GM08714 (cell line): ENCODE measurements around the gene ADGRL1.
"Not testable (repeated sequence)": the region's sequence is repeated elsewhere in the genome, so short reads cannot be mapped to it uniquely, and the experiment has no call there.

Experiments used
- H3K4me3 ChIP-seq: fragments of 200-500 bp; sonication (Bioruptor generic); 2 replicates; pipeline ENCODE4 v1.5.1; 2014; ENCODE audit warnings: mild to moderate bottlenecking, low read length, inconsistent platforms
- ZNF274 ChIP-seq: IDR thresholded peaks from 2 replicates; pipeline ENCODE4 v1.6.1; 2012; ENCODE audit warnings: mild to moderate bottlenecking, low read depth, low read length

Gene ADGRL1

DNA sequence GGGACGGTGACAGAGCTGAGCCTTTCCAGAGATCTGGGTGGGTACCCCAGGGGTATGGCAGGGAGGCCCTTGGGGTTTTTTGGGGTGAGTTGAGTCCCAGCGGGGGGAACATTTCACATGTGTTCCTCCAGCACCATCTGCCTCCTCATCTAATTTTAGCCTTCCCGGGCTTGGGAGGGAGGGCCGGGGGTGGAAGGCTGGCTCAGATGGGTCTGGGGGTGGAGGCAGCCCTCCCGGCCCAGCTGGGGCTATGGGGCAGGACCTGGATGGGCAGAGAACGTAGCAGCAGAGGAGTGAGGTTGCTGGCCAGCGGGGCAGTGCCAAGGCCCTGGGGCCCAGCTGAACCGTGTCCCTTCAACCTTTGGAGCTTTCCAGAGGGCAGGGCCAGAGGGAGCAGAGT, 23.5 kb downstream of the ADGRL1 start:
- no peak for TF ChIP-seq ZNF274
- no peak overlapping the region for H3K4me3 ChIP-seq

GRCh38 chr19:14181906-14182305, 24.1 kb downstream of the ADGRL1 start:
- H3K4me3 ChIP-seq: no peak overlapping the region
- no peak for TF ChIP-seq ZNF274

DNA sequence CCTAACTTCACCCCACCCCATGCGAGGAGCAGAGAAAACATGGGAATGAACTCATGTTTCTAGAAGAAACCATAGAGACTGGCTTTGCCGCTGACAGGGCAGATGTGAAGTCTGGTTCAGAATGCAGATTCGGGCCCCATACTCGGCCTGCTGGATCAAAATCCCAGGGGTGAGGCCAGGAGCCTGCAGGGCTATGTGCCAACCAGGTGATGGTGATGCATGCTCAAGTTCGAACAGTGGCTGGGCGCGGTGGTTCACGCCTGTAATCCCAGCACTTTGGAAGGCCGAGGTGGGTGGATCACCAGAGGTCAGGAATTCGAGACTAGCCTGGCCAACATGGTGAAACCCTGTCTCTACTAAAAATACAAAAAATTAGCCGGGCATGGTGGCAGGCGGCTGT, 24.8 kb downstream of the ADGRL1 start:
- H3K4me3 ChIP-seq: not testable (repeated sequence)

- TF ChIP-seq ZNF274: no peak
- no peak overlapping the region for H3K4me3 ChIP-seq
Observed at GRCh38 chr19:14177496-14178074, 28.4 kb downstream of the ADGRL1 start.

DNA sequence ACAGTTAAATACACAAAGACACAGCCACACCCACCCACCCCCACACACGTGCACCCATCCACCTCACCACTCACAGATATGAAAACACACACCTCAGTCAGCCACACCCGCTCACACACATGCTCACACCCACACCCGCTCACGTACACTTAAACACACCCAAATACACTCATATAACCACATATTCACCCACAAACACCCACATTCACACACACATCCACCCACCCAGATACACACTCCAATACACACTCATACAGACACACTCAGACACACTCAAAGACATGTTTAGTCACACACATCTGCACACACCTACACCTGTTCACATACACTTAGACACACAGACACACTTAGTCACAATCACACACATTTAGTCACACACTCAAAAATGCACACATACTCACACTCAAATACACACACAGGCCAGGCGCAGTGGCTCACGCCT, 30.6 kb downstream of the ADGRL1 start:
- TF ChIP-seq ZNF274: no peak
- no peak overlapping the region for H3K4me3 ChIP-seq

GRCh38 chr19:14174883-14175282, 31.1 kb downstream of the ADGRL1 start:
- no peak for TF ChIP-seq ZNF274
- no peak overlapping the region for H3K4me3 ChIP-seq

GRCh38 chr19:14168993-14169392, 37.0 kb downstream of the ADGRL1 start:
- no peak overlapping the region for H3K4me3 ChIP-seq
- TF ChIP-seq ZNF274: no peak

GRCh38 chr19:14168259-14168972, 37.6 kb downstream of the ADGRL1 start:
- no peak overlapping the region for H3K4me3 ChIP-seq
- no peak for TF ChIP-seq ZNF274

DNA sequence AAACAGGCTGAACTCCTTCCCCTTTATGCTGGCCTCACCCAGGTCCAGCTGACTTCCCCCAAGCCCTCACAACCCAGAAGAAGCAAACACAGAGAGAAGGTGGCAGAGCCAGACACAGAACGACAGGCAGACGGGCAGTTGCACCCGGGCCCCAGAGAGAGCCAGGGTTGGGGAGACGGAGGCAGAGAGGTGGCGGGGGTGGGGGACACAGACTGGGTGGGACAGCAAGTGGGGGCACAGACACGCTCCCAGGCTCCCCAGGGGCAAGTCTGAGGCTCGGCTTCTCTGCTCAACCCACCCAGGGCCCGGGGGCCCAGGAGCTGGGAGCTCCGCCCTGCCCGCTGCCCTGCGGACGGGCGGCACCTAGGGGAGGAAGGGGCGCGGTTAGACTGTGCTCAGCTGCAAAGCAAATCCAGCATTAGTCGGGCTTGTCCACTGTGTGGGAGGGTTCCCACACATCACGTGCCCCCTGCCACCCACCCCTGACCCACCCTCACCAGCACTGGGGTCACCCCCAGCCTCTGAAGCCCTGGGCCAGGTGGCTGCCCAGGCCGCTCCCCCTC, 38.3 kb downstream of the ADGRL1 start:
- TF ChIP-seq ZNF274: no peak
- no peak overlapping the region for H3K4me3 ChIP-seq

DNA sequence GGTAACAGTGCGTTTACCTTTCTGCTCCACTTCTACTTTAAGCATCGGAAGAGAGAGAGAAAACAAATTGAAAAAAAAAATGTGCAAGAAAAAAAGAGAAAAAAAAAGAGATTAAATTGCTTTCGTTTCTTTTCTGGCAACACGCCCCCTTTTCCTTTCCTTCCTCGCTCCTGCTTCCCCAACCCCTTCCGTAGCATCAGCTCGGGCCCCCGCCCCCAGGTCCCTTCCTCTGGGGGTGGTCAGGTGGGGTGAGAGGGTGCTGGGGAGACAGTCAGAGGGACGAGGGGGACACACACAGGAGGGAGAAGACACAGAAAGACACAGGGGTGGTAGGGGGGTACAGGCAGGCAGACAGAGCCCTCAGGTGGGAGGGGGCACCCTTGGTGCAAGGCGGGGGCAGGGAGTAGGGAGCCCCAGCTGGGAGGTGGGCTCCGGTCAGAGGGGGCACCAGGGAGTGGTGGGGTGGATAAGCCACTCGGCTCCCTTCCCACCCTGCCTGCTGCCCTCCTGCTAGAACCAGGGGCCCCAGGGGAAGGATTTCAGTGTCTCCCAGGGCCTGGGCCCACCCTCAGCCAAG, 38.9 kb downstream of the ADGRL1 start:
- no peak for TF ChIP-seq ZNF274
- no peak overlapping the region for H3K4me3 ChIP-seq

GRCh38 chr19:14165990-14166830, 39.8 kb downstream of the ADGRL1 start:
- H3K4me3 ChIP-seq: no peak overlapping the region
- TF ChIP-seq ZNF274: no peak

DNA sequence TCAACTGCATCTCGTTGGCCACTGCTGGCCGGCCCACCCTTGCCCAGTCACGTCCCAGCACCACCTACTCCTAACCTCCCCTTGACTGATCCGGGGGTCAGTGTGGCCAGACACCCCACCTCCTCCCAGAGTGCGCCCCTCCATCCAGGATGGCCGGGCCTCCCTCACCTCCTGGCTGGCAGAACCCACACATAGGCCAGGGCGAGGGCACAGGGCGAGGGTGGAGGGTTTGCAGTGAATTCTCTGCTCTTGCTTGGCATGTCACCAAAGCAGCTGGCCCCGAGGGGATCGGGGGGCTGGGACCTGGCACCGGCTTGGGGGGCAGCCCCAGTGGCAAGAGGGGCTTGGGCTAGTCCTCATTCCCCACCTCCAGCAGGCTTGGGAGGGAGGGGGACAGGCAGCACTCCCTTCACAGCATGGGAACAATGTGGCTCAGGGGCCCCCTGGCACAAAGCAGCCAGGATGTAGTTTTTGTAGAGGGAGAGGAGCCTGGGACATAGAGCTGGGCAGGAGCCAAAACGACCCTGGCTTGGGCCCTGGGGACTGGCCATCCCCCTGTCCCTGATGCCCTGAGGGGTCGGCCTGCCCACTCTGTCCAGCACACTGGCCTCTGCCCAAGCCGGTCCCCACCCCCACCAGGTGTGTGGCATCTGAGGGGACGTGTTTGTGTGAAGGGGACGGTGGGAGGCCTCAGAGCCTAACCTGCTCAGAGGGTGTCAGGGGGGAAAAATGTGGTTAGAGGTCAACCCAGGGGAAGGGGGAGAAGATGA, 41.1 kb downstream of the ADGRL1 start:
- TF ChIP-seq ZNF274: no peak
- no peak overlapping the region for H3K4me3 ChIP-seq

DNA sequence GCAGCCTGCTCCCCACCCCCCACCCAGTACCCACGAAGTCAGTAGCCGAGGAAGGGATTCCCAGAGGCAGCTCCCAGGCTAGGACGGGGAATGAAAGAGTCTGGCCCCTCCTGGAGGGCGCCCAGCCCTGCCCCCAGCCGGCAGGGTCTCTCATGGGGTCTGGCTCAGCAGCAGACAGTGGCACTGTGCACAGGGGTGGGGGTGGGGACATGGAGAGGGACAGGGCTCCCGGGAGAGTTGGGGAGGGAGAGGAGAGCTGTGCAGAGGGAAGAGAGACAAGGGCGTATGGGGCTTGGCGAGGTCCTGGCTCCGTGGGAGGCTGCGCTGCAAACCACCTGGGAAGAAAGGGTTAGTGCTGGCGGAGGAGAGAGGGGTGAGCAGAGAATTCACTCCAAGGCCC, 41.9 kb downstream of the ADGRL1 start:
- no peak for TF ChIP-seq ZNF274
- no peak overlapping the region for H3K4me3 ChIP-seq
